ENCODE data around the gene SNW1. TPM values are rescaled to one million over a fixed set of nuclear protein-coding genes. Genes with fewer than 3 reads are reported as not detected.
"Not testable (repeated sequence)": the region's sequence is repeated elsewhere in the genome, so short reads cannot be mapped to it uniquely, and the experiment has no call there.

SNW1 gene
- total RNA-seq, 1 experiment from 2014 or later: 77.0 TPM

- H3K27ac ChIP-seq: no peak overlapping the region
- H3K4me1 ChIP-seq (replicated peaks): peaks cover under 1% of the 10 kb centered on the region; the same call in 1 of the 2 replicates
- no peak overlapping the region for H3K4me3 ChIP-seq
- no peak for DNase-seq (ENCODE audit: low read depth in 1 of 2, low spot score in 2 of 2)
- H3K27me3 ChIP-seq (replicated peaks): no peaks in the 10 kb centered on the region
- H3K9me3 ChIP-seq (replicated peaks): no peaks in the 10 kb centered on the region
- H3K36me3 ChIP-seq: no peaks in the 10 kb centered on the region
Measured at GRCh38 chr14:77782202-77782601, 21.2 kb upstream of the SNW1 start.

GRCh38 chr14:77773966-77774365 is 13.0 kb upstream of the SNW1 start:
- not testable (repeated sequence) for H3K4me3 ChIP-seq; H3K9me3 ChIP-seq (replicated peaks); H3K27ac ChIP-seq; H3K27me3 ChIP-seq (replicated peaks); H3K4me1 ChIP-seq (replicated peaks); H3K36me3 ChIP-seq; DNase-seq (ENCODE audit: low read depth in 1 of 2, low spot score in 2 of 2)

GRCh38 chr14:77768442-77769069 is 7.6 kb upstream of the SNW1 start:
- H3K27me3 ChIP-seq (replicated peaks); H3K4me1 ChIP-seq (replicated peaks); H3K4me3 ChIP-seq; H3K9me3 ChIP-seq (replicated peaks); DNase-seq (ENCODE audit: low read depth in 1 of 2, low spot score in 2 of 2); H3K36me3 ChIP-seq; H3K27ac ChIP-seq: not testable (repeated sequence)

GRCh38 chr14:77763978-77764377 is 3.0 kb upstream of the SNW1 start:
- H3K27ac ChIP-seq: no peak overlapping the region
- H3K4me3 ChIP-seq: no peak overlapping the region
- DNase-seq (ENCODE audit: low read depth in 1 of 2, low spot score in 2 of 2): no peak
- H3K4me1 ChIP-seq (replicated peaks): no peaks in the 10 kb centered on the region; the same call in 1 of the 2 replicates
- H3K36me3 ChIP-seq: peaks cover 4% of the 10 kb centered on the region; the same call in 1 of the 2 replicates
- no peaks in the 10 kb centered on the region for H3K9me3 ChIP-seq (replicated peaks)
- no peaks in the 10 kb centered on the region for H3K27me3 ChIP-seq (replicated peaks)

- Histone ChIP-seq H3K27me3 (replicated peaks) (no peaks in the 10 kb centered on the region), H3K36me3 (peaks cover 11% of the 10 kb centered on the region), H3K9me3 (replicated peaks) (no peaks in the 10 kb centered on the region), H3K4me1 (replicated peaks) (no peaks in the 10 kb centered on the region; the same call in 1 of the 2 replicates), H3K27ac (no peak overlapping the region), H3K4me3 (no peak overlapping the region)
- DNase-seq (ENCODE audit: low read depth in 1 of 2, low spot score in 2 of 2): no peak
Measured at GRCh38 chr14:77763316-77763715, 2.4 kb upstream of the SNW1 start.

- H3K36me3 ChIP-seq: peaks cover 15% of the 10 kb centered on the region
- H3K27ac ChIP-seq: peak overlapping the region; percentile 84
- no peak for DNase-seq (ENCODE audit: low read depth in 1 of 2, low spot score in 2 of 2)
- peak overlapping the region; percentile 84 for H3K4me3 ChIP-seq
- H3K9me3 ChIP-seq (replicated peaks): no peaks in the 10 kb centered on the region
- H3K4me1 ChIP-seq (replicated peaks): no peaks in the 10 kb centered on the region; the same call in 1 of the 2 replicates
- H3K27me3 ChIP-seq (replicated peaks): no peaks in the 10 kb centered on the region
Measured at GRCh38 chr14:77761205-77761931, 412 bp upstream of the SNW1 start.

- no peaks in the 10 kb centered on the region for H3K27me3 ChIP-seq (replicated peaks)
- H3K4me1 ChIP-seq (replicated peaks): no peaks in the 10 kb centered on the region
- no peak overlapping the region for H3K4me3 ChIP-seq
- no peak overlapping the region for H3K27ac ChIP-seq
- H3K36me3 ChIP-seq: peaks cover 63% of the 10 kb centered on the region
- DNase-seq (ENCODE audit: low read depth in 1 of 2, low spot score in 2 of 2): no peak
- H3K9me3 ChIP-seq (replicated peaks): no peaks in the 10 kb centered on the region
Measured at GRCh38 chr14:77752799-77753516, 8.0 kb downstream of the SNW1 start.

GRCh38 chr14:77752266-77752665 is 8.7 kb downstream of the SNW1 start:
- Histone ChIP-seq H3K27ac (no peak overlapping the region), H3K27me3 (replicated peaks) (no peaks in the 10 kb centered on the region), H3K4me3 (no peak overlapping the region), H3K36me3 (peaks cover 59% of the 10 kb centered on the region), H3K9me3 (replicated peaks) (no peaks in the 10 kb centered on the region), H3K4me1 (replicated peaks) (no peaks in the 10 kb centered on the region)
- no peak for DNase-seq (ENCODE audit: low read depth in 1 of 2, low spot score in 2 of 2)

GRCh38 chr14:77747425-77747824 is 13.5 kb downstream of the SNW1 start:
- not testable (repeated sequence) for H3K4me3 ChIP-seq; H3K9me3 ChIP-seq (replicated peaks); H3K27me3 ChIP-seq (replicated peaks); DNase-seq (ENCODE audit: low read depth in 1 of 2, low spot score in 2 of 2); H3K27ac ChIP-seq; H3K4me1 ChIP-seq (replicated peaks)
- peaks cover 70% of the 10 kb centered on the region for H3K36me3 ChIP-seq

GRCh38 chr14:77746064-77746702 is 14.8 kb downstream of the SNW1 start:
- Histone ChIP-seq H3K27me3 (replicated peaks) (no peaks in the 10 kb centered on the region), H3K9me3 (replicated peaks) (no peaks in the 10 kb centered on the region), H3K27ac (no peak overlapping the region), H3K4me1 (replicated peaks) (no peaks in the 10 kb centered on the region; the same call in 1 of the 2 replicates), H3K4me3 (no peak overlapping the region), H3K36me3 (peaks cover 69% of the 10 kb centered on the region)
- no peak for DNase-seq (ENCODE audit: low read depth in 1 of 2, low spot score in 2 of 2)

GRCh38 chr14:77741438-77741837 is 19.5 kb downstream of the SNW1 start:
- Histone ChIP-seq H3K27ac (no peak overlapping the region), H3K4me3 (no peak overlapping the region), H3K36me3 (peaks cover 61% of the 10 kb centered on the region), H3K27me3 (replicated peaks) (no peaks in the 10 kb centered on the region), H3K4me1 (replicated peaks) (peaks cover 17% of the 10 kb centered on the region), H3K9me3 (replicated peaks) (no peaks in the 10 kb centered on the region)
- no peak for DNase-seq (ENCODE audit: low read depth in 1 of 2, low spot score in 2 of 2)

GRCh38 chr14:77738559-77739250 is 22.3 kb downstream of the SNW1 start:
- Histone ChIP-seq H3K4me1 (replicated peaks) (peaks cover 17% of the 10 kb centered on the region), H3K36me3 (peaks cover 67% of the 10 kb centered on the region), H3K27ac (peak overlapping the region; percentile 77), H3K4me3 (no peak overlapping the region), H3K27me3 (replicated peaks) (no peaks in the 10 kb centered on the region), H3K9me3 (replicated peaks) (no peaks in the 10 kb centered on the region)
- DNase-seq (ENCODE audit: low read depth in 1 of 2, low spot score in 2 of 2): peak; percentile 52 to 72

GRCh38 chr14:77730976-77731497 is 29.9 kb downstream of the SNW1 start:
- H3K9me3 ChIP-seq (replicated peaks): no peaks in the 10 kb centered on the region; the same call in 1 of the 2 replicates
- no peak overlapping the region for H3K4me3 ChIP-seq
- no peak overlapping the region for H3K27ac ChIP-seq
- DNase-seq (ENCODE audit: low read depth in 1 of 2, low spot score in 2 of 2): no peak
- peaks cover 96% of the 10 kb centered on the region for H3K36me3 ChIP-seq
- no peaks in the 10 kb centered on the region for H3K4me1 ChIP-seq (replicated peaks)
- H3K27me3 ChIP-seq (replicated peaks): no peaks in the 10 kb centered on the region

Measured in SJSA1 (cell line).